C1 segment of cervical spinal cord (tissue), 14 donors: ENCODE measurements around the gene RAPGEF5.

Source experiments
- DNase-seq, 14 donors: peaks; one replicate each; lab custom pipeline; 2025; lab: John Stamatoyannopoulos, UW

Gene RAPGEF5

GRCh38 chr7:22377703-22378102 lies 20.7 kb upstream of the RAPGEF5 start:
- DNase-seq = peak in 4 of 14 donors; percentile 8 to 90 (median 16)

GRCh38 chr7:22375359-22376048 lies 18.6 kb upstream of the RAPGEF5 start:
- DNase-seq = no peak

- DNase-seq = no peak
Observed at GRCh38 chr7:22373911-22374310, 17.0 kb upstream of the RAPGEF5 start.

DNA sequence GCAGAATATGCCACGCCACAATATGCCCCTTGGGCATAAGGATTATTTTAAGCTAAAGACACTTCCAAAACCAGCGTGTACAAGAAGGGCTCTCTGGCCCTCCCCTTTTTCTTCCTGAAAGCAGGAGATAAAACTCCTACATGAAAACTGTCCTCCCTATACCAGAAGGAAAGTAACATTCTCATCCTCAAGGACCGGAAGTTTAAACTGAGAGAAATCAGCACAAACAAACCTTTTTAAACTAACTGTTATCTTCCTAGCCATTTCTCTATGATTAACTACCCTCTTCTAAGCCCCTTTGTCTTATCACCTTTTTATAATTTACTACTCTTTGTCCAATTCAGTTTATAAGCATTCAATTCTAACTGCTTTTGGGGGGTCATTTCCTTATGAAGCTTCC lies 16.4 kb upstream of the RAPGEF5 start:
- DNase-seq = no peak

DNA sequence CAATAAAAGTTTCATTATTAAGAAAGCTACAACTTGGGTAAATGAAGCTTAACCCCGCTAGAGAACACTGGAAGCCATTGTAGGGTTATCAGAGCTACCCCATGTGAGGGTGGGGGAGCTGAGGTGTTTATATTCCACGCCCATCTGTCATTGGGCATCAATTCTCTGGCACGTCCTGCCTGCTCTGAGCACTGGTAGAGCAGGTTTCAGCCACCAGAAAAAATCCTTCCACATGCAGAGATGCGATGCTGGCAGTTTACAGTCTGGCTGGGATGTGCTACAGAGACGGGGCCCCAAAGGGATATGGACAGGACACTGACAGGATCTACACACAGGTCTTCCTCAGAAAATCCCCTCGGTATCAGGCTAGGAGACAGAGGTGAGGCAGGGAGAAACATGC lies 15.9 kb upstream of the RAPGEF5 start:
- no peak for DNase-seq

DNA sequence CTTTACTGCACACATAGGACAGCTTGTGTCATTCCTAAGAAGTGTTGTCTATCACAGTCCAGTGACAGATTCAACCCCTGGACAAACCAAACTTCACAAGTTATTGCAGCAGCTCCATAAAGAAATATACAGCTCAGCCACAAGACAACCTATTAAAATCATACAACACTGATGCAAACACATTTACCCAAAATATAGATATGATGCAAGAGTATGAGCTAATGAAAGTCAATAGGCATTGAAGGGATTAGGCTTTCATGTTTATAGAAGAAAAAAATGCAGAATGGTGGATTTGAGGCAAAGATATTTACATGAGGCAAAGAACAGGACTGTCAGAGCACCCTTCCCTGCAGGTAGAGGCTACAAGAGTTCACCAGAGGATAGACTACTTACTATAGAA lies 14.9 kb upstream of the RAPGEF5 start:
- no peak for DNase-seq

DNA sequence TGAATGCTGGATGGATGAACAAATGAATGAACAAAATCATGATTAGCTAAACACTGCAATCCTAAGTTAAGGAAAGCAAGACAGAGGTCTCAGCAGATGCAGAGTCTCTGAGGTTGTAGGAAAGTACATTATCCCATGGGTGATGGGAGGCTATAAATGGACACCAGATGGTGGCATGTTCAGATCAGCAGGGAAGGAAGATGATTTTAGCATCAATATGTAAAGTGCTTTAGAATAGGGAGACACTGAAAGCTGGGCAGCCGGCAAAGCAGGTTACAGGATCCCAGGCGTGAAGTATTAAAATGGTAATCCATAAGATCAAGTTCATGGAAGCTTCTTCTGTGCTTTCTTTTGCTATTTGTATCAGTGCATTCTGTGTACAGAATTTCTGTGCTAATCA lies 7.9 kb upstream of the RAPGEF5 start:
- DNase-seq = peak in 1 of 14 donors; percentile 81

DNA sequence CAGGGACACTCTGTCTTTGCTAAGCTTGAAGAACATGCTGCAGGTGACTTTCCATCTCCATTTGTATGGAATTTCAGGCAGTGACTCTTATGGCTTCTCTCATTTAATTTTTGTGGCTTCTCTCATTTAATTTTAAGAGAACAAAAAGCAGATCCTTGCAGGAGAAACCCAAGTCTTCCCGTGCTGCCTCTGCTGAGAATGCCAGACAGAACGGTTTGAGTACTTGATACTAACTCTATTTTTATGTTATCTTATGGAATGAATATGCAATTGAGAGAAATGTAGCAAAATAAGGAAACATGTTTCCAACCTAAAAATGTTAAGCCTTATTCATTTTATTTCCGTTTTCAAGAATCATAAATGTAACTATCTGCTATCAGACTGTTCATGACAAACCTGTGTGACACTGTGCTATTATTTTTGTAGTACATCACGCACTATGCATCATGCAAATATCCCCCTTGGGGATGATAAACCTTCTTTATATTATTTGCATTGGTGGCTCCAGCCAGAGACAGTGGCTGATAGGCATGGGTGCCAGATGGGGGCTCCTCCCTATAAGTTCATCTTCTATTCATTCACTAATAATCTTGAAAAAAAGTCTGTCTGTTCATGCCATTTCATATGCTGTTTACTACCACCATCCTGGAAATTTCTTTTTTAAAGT lies 6.9 kb upstream of the RAPGEF5 start:
- DNase-seq = peak in 1 of 14 donors; percentile 41

- DNase-seq = peak in 1 of 14 donors; percentile 93
Observed at GRCh38 chr7:22361795-22362194, 4.8 kb upstream of the RAPGEF5 start.

GRCh38 chr7:22361320-22361719 lies 4.4 kb upstream of the RAPGEF5 start:
- no peak for DNase-seq

DNA sequence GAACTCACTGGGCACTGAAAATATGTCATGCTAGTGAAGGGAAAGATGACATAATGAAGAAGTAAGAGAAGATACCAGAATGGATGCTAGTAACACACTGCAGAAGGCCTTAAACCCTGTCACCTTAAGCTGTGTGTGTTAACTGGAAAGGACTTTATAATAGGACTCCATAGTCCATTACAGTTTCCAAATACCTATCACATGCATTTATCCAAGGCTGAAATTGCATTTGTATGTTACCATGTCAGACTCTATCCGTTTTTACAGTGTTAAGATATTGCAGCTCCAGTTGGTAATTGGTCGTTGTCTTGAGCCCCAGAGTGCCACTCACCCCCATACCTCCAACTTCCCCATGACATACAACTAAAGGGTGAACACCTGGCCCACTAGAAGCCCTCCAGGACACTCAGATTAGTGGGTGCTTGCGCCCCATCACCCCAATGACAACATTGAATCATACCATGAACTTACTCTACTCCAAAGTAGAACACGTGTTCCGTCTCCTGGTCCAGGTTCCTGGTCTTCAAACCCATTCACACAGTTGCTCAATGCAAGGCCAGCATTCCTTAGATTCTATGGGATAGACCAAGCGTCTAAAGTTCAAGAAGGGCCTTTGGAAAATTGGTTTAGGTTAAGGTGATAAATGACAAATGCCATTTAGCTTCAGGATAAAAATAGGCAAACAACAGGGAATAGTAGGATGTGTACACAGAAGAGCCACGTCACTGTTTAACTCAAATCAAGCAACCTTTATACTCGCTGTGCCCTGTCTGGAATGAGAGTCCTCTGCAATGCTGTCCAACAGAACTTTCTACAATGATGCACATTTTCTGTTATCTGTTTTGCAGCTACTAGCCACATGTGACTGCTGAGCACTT lies 2.1 kb upstream of the RAPGEF5 start:
- no peak for DNase-seq

GRCh38 chr7:22357311-22358175 lies 589 bp upstream of the RAPGEF5 start:
- DNase-seq = peak in 1 of 14 donors; percentile 58

GRCh38 chr7:22356010-22356691 lies 803 bp downstream of the RAPGEF5 start:
- DNase-seq = peak in 1 of 14 donors; percentile 37

DNA sequence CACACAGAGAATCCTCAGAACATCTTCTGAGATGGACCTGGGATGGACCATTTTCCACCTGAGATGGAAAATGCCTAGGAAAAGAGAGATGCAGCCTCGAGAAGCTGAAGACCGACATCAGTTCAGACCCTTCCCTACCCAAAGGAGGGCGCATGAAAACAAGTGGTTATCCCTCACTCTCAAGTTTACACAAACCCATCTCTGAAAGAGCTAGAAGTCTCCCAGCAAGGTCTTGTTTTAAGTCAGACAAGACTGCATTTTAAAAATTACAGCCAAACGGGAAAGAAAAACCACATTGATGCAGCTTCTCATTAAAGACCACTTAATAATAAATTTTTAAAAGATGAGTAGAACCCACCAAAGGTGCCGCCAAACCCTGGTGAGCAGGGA lies 1.3 kb downstream of the RAPGEF5 start:
- no peak for DNase-seq

GRCh38 chr7:22354462-22354861 lies 2.5 kb downstream of the RAPGEF5 start:
- no peak for DNase-seq

DNA sequence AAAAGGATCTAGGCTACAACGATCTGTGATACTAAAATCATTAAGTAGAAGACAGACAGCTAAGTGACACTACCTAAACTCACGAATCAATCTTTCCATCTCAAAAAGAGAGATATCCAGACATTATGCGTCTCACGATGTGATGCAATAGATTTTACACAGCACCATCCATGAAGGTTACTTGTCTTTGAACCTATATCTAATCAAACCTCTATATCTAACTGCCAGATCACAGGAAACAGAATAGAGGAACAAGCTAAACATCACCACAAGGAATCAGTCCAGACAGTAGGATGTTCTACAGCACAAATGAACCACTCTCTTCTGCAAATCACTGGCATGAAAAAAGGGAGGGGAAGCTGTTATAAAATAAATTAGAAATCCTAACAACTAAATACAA lies 4.1 kb downstream of the RAPGEF5 start:
- no peak for DNase-seq

DNA sequence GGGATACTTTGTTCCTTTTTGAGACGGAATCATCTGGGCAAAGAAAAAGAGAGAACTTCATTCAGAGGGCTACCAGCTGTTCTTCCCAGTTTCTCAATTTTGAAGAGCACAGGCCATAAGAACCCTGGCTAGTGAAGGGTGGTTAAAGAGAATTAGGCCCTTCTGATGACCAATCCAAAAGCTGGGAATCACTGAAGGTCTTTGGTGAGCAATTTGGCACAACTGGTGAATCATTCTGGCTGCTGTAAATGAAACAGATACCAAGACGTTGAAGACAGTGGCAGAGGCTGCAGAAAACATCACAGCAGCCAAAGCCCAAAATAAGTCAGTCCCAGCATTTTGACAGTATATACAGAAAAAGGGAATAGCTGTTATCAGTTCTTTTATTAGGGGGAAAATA lies 5.1 kb downstream of the RAPGEF5 start:
- DNase-seq = no peak

DNA sequence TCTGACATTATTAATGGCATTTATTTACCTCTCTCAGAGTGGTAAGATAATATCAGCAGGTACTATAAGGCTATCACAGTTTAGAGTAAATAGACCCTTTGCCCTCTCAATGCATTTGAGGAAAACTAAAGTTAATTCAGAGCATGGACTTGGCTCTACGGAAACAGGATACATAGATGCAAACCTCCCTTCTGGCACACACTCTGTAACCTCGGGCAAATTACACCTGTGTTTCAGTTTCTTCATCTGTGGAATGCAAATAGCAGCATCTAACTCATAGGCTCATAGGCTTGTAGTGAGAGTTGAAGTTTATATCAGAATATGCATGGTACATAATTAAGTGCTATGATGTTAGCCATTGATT lies 5.6 kb downstream of the RAPGEF5 start:
- no peak for DNase-seq

DNA sequence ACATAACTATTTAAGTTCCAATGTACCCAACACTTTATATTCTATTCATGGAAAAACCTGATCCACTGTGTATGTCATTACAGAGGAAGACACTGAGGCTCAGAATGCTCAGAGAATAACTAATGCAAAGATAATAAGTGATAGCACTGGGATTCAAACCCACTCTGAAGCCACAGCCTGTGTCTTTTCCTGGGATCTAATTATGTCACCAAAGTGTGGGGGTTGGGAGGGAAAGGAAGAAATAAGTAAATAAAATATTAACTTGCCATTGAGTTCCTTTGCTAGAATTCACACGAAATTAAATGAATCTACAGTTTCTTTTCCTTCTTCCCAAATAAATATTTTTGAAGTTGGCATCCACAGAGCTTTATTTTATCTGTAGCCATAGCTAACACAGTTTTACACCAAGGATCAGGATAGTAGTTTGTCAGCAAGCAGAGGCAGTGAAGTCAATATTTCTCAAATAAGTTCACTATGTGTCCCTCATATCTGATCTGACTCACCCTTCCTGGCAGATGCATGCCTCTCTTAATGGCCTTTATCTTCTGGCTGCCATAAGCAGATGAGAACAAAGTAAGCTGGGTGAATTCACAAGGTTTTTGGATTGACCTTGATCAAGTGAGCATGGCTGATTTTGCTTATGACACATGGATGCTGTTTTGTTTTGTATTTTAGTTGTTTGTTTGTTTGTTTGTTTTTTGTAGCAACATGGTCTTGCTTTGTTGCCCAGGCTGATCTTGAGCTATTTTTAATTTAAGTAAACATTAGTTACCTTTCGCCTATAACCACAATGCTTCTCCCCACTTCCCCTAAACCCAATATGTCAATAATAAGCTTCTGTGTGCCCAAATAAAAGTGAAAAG lies 6.3 kb downstream of the RAPGEF5 start:
- no peak for DNase-seq

DNA sequence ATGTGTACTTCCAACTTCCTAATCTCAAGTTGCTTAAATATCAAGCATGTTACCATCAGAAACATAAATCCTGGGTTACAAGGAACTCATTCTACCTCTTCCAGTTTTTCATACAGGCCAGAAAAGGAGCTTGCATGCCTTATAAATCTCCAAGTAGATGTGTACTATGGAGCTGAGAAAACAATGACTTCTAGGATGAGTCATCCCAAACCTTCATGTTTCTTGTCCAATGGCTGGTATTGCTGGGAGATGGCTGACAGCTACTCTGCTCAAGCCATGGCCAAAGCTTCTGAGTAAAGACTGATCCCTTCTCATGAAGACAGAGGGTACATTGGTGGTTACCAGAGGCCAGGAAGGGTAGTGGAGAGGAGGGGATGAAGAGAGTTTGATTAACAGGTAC lies 8.6 kb downstream of the RAPGEF5 start:
- no peak for DNase-seq
